Endothelial cell (in vitro differentiated cells): ENCODE results near the gene CPB1. TPM values are rescaled to one million over a fixed set of nuclear protein-coding genes. Genes with fewer than 3 reads are reported as not detected.

Source experiments
- DNase-seq: peaks from one replicate; pipeline ENCODE4 v3.0.0; 2021; ENCODE audit warnings: low spot score
- H3K27ac Mint-ChIP-seq: one replicate; pipeline ENCODE4 v1.8.0; 2021; ENCODE audit warnings: mixed read lengths, inconsistent platforms; ENCODE audit not compliant: unreplicated experiment
- H3K27me3 Mint-ChIP-seq: one replicate; pipeline ENCODE4 v1.8.0; 2021; ENCODE audit warnings: mild to moderate bottlenecking, moderate library complexity, mixed read lengths, inconsistent platforms; ENCODE audit not compliant: unreplicated experiment
- H3K36me3 Mint-ChIP-seq: one replicate; pipeline ENCODE4 v1.8.0; 2021; ENCODE audit warnings: mild to moderate bottlenecking, low read depth, mixed read lengths, inconsistent platforms; ENCODE audit not compliant: unreplicated experiment
- H3K4me1 Mint-ChIP-seq: one replicate; pipeline ENCODE4 v1.8.0; 2021; ENCODE audit warnings: mild to moderate bottlenecking, mixed read lengths, inconsistent platforms; ENCODE audit not compliant: unreplicated experiment
- H3K4me3 Mint-ChIP-seq: one replicate; pipeline ENCODE4 v1.8.0; 2021; ENCODE audit warnings: mild to moderate bottlenecking, mixed read lengths, inconsistent platforms; ENCODE audit not compliant: unreplicated experiment
- H3K9me3 Mint-ChIP-seq: one replicate; pipeline ENCODE4 v1.8.0; 2021; ENCODE audit warnings: mixed read lengths, inconsistent platforms; ENCODE audit not compliant: unreplicated experiment
- total RNA-seq: library from RNA; stranded (reverse); fragmentation: NEBNext Ultra II Directional; extraction: Animal tissue kit (Norgen Biotek cat#: 25700); gene quantifications from one replicate; pipeline ENCODE4 v1.2.1, GENCODE V29; 2021; ENCODE audit not compliant: unreplicated experiment
- TF ChIP-seq, protein P1 (sequence below): fragments of 200-600 bp; sonication (generic); IDR thresholded peaks from one replicate; pipeline ENCODE4 v1.5.0; 2021; ENCODE audit warnings: antibody characterized with exemption; ENCODE audit not compliant: unreplicated experiment

The CPB1 gene
- total RNA-seq, 1 donor from 2014 or later, result 37.2 TPM

DNA sequence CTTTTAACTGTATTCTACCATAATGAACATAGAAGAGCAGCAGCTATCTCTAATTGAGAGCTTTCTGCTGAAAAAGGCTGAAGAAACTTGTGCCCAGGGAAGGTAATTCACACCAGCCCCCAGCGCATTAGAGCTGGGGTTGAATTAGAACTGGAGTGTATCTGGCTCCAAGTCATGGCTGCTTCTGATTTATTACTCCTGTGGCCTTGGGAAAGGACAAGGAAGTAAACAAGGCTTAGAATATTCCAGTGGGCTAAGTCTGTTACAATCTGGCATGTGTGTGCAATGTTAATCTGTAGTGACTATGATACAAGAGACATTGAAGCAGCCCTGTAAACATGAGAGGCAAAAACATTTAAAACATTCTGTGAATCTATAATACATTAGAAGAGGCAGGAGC lies 55.6 kb downstream of the CPB1 start:
- DNase-seq, result no peak
- Mint-ChIP-seq H3K27ac (no peak overlapping the region), H3K4me3 (no peak overlapping the region), H3K4me1 (peaks cover 7% of the 10 kb centered on the region), H3K27me3 (no peaks in the 10 kb centered on the region), H3K36me3 (no peaks in the 10 kb centered on the region), H3K9me3 (no peaks in the 10 kb centered on the region)
- TF ChIP-seq, protein P1, sequence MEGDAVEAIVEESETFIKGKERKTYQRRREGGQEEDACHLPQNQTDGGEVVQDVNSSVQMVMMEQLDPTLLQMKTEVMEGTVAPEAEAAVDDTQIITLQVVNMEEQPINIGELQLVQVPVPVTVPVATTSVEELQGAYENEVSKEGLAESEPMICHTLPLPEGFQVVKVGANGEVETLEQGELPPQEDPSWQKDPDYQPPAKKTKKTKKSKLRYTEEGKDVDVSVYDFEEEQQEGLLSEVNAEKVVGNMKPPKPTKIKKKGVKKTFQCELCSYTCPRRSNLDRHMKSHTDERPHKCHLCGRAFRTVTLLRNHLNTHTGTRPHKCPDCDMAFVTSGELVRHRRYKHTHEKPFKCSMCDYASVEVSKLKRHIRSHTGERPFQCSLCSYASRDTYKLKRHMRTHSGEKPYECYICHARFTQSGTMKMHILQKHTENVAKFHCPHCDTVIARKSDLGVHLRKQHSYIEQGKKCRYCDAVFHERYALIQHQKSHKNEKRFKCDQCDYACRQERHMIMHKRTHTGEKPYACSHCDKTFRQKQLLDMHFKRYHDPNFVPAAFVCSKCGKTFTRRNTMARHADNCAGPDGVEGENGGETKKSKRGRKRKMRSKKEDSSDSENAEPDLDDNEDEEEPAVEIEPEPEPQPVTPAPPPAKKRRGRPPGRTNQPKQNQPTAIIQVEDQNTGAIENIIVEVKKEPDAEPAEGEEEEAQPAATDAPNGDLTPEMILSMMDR, result no peak

DNA sequence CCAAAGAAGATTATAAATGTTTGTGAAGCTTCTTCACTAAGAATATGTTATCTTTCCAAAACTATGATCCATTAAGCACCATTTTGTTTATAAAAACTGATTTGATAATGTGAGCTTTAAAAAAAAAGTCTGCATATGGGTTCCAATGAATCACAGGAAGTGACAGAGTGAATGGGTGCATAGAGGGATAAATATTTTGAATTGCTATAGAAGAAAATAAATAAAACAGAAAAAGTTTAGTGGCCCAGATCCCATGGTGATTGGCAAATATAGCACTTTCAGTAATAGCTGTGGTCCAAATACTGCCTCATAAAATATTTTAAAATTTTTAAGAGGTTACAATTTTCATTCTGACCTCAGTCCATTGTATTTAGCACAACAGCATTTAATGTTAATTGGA lies 56.6 kb downstream of the CPB1 start:
- DNase-seq, result no peak
- TF ChIP-seq, protein P1, result no peak
- H3K36me3 Mint-ChIP-seq, result no peaks in the 10 kb centered on the region
- no peak overlapping the region for H3K4me3 Mint-ChIP-seq
- H3K27me3 Mint-ChIP-seq, result no peaks in the 10 kb centered on the region
- H3K9me3 Mint-ChIP-seq, result no peaks in the 10 kb centered on the region
- no peak overlapping the region for H3K27ac Mint-ChIP-seq
- peaks cover 4% of the 10 kb centered on the region for H3K4me1 Mint-ChIP-seq

GRCh38 chr3:148889828-148890227 lies 62.2 kb downstream of the CPB1 start:
- TF ChIP-seq, protein P1, result no peak
- H3K27ac Mint-ChIP-seq, result no peak overlapping the region
- H3K36me3 Mint-ChIP-seq, result no peaks in the 10 kb centered on the region
- no peak overlapping the region for H3K4me3 Mint-ChIP-seq
- no peaks in the 10 kb centered on the region for H3K27me3 Mint-ChIP-seq
- no peaks in the 10 kb centered on the region for H3K9me3 Mint-ChIP-seq
- no peaks in the 10 kb centered on the region for H3K4me1 Mint-ChIP-seq
- no peak for DNase-seq

DNA sequence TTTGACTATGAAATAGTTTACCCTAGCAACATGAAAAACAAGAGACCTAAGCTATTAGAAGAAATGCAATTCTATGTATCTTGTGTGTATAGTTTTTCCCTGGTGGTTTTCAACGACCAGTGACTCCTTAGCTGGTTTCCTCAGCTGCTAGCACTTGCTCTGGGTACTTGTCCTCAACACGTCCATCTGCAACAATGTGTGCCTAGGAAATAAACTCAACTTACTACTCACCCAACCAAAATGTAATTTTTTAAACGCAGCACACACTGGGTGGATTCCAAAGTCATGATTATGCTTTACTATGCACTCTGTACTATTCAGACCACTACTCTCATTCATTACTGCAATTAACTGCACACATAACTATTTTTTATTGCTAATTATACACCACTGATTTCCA lies 68.5 kb downstream of the CPB1 start:
- Mint-ChIP-seq H3K4me3 (no peak overlapping the region), H3K27ac (no peak overlapping the region), H3K9me3 (no peaks in the 10 kb centered on the region), H3K36me3 (no peaks in the 10 kb centered on the region), H3K27me3 (peaks cover 1% of the 10 kb centered on the region), H3K4me1 (no peaks in the 10 kb centered on the region)
- DNase-seq, result no peak
- TF ChIP-seq, protein P1, result no peak

DNA sequence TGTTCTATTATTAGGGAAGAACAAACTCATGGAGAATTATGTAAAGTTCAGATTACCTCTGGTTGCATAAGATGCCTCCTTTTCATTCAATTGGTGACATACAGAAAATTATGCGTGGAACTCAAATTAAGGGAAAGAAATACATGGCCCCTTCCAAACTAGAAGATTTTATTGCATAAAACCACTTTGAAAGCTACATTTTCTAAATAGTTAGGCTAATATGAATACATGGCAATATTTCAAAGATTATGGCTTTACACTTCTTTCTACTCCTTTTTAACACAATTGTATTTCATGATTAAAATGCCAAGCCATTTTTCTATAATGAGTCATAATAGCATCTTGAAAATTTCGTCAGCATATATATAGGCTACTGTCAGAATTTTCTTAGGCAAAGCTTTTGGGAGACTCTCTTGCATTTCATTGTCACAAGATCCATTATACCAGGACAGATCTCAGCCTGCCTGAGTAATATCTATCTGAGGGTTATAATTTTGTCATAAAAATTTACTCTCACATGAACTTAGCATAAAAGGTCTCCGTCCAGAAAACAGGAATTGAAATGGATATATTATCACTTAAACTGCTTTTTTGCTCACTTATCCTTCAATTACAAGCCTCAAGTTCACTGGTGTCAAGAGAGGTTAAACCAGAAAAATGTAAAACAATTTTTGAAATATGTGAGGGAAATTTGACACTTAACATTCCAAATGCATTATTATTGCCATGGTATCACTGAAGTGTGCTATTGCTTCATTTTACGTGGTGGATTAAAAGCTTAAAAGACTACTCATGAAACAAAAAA lies 74.6 kb downstream of the CPB1 start:
- H3K4me3 Mint-ChIP-seq, result no peak overlapping the region
- no peak for DNase-seq
- H3K4me1 Mint-ChIP-seq, result no peaks in the 10 kb centered on the region
- H3K36me3 Mint-ChIP-seq, result no peaks in the 10 kb centered on the region
- H3K27ac Mint-ChIP-seq, result no peak overlapping the region
- peaks cover 1% of the 10 kb centered on the region for H3K27me3 Mint-ChIP-seq
- TF ChIP-seq, protein P1, result no peak
- no peaks in the 10 kb centered on the region for H3K9me3 Mint-ChIP-seq
